ENCODE results near the gene NR2E1. TPM values are rescaled to one million over a fixed set of nuclear protein-coding genes. Genes with fewer than 3 reads are reported as not detected.
A peak's percentile ranks its signal among the peaks of the same experiment; 100 is the strongest.

The NR2E1 gene
- total RNA-seq, 1 donor from 2014 or later: not detected

DNA sequence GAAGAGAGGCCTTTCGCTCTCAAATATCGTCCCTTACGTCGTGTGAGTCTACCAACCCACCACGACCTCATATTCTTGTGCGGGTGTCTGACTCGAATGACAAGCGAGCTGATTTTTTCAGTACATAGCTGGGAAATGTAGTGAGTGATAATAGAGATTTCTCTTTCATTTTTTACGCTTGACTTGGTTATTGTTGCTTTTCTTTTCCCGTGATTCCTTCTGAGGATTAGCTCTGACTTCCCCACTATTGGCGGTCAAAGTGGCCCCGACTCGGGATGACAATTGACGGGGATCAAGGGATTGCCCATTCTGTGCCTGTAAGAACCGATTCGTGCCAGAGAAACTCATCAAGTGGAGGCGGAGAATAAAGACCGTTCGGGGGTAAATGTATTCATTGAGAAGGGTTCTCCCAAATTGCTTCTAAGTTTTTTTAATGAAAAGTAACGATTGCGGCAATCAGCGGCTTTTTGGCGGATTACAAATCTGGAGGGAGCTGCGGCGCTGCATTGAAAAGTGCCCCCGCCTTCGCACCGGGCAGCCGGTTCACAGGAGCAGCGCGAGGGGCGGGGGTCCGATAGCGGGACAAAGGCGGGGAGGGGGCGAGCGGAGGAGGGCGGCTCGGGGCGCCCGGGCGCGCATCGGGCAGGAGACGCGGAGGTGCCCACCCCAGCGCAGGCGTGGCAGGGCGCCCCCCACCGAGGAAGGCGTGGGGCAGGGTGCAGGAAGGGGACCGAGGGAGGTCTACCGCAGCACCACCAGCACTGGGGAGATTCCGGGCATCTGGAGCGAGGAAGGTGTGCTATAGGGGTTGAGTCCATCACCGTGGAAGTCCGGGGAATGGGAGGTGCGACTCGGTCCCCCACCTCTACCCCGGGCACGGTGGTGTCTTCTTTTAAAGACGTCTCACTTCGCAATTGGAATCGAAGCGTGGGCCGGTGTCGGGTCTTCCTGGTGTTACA lies 46.7 kb upstream of the NR2E1 start:
- Histone ChIP-seq H3K4me3 (peak overlapping the region; percentile 56 to 61), H3K4me1 (peaks cover 43% of the 10 kb centered on the region), H3K27ac (no peak overlapping the region), H3K36me3 (no peaks in the 10 kb centered on the region), H3K9me3 (no peaks in the 10 kb centered on the region), H3K27me3 (peaks cover 16% of the 10 kb centered on the region)
- TF ChIP-seq POLR2AphosphoS5 (IDR thresholded peaks at IDR 0.05; ENCODE audit: insufficient read depth in 1 of 2, low read depth in 1 of 2) (no peak), CTCF (IDR thresholded peaks at IDR 0.05) (no peak), POLR2A (IDR thresholded peaks at IDR 0.05) (no peak)
- DNase-seq (ENCODE audit: extremely low spot score in 2 of 2): no peak
- intact Hi-C loops (cut with DNase I): loop anchor here (10.0 kb wide), 1 partner anchor 406 kb away; no protein-coding TSS in a partner anchor

GRCh38 chr6:108119769-108120141 lies 46.1 kb upstream of the NR2E1 start:
- Histone ChIP-seq H3K4me3 (peak overlapping the region; percentile 56 to 61), H3K36me3 (no peaks in the 10 kb centered on the region), H3K27me3 (peaks cover 15% of the 10 kb centered on the region), H3K27ac (no peak overlapping the region), H3K9me3 (no peaks in the 10 kb centered on the region), H3K4me1 (peaks cover 41% of the 10 kb centered on the region)
- DNase-seq (ENCODE audit: extremely low spot score in 2 of 2): no peak
- no peak for TF ChIP-seq POLR2A (IDR thresholded peaks at IDR 0.05)
- no peak for TF ChIP-seq POLR2AphosphoS5 (IDR thresholded peaks at IDR 0.05; ENCODE audit: insufficient read depth in 1 of 2, low read depth in 1 of 2)
- no peak for TF ChIP-seq CTCF (IDR thresholded peaks at IDR 0.05)
- intact Hi-C loops (cut with DNase I): loop anchor here (10.0 kb wide), 1 partner anchor 405 kb away; no protein-coding TSS in a partner anchor

- H3K9me3 ChIP-seq: no peaks in the 10 kb centered on the region
- H3K27me3 ChIP-seq: peaks cover 15% of the 10 kb centered on the region
- no peak overlapping the region for H3K4me3 ChIP-seq
- no peak for TF ChIP-seq POLR2AphosphoS5 (IDR thresholded peaks at IDR 0.05; ENCODE audit: insufficient read depth in 1 of 2, low read depth in 1 of 2)
- no peak for TF ChIP-seq POLR2A (IDR thresholded peaks at IDR 0.05)
- TF ChIP-seq CTCF (IDR thresholded peaks at IDR 0.05): no peak
- no peak for DNase-seq (ENCODE audit: extremely low spot score in 2 of 2)
- peaks cover 36% of the 10 kb centered on the region for H3K4me1 ChIP-seq
- intact Hi-C loops (cut with DNase I): no loop called here
- no peaks in the 10 kb centered on the region for H3K36me3 ChIP-seq
- no peak overlapping the region for H3K27ac ChIP-seq
These were observed 45.5 kb upstream of the NR2E1 start for GRCh38 chr6:108120311-108120710.

- DNase-seq (ENCODE audit: extremely low spot score in 2 of 2): no peak
- H3K9me3 ChIP-seq: no peaks in the 10 kb centered on the region
- intact Hi-C loops (cut with DNase I): no loop called here
- peaks cover 14% of the 10 kb centered on the region for H3K27me3 ChIP-seq
- H3K27ac ChIP-seq: no peak overlapping the region
- no peak overlapping the region for H3K4me3 ChIP-seq
- no peak for TF ChIP-seq POLR2AphosphoS5 (IDR thresholded peaks at IDR 0.05; ENCODE audit: insufficient read depth in 1 of 2, low read depth in 1 of 2)
- no peak for TF ChIP-seq CTCF (IDR thresholded peaks at IDR 0.05)
- no peak for TF ChIP-seq POLR2A (IDR thresholded peaks at IDR 0.05)
- peaks cover 29% of the 10 kb centered on the region for H3K4me1 ChIP-seq
- no peaks in the 10 kb centered on the region for H3K36me3 ChIP-seq
These were observed 44.2 kb upstream of the NR2E1 start for GRCh38 chr6:108121612-108122011.

DNA sequence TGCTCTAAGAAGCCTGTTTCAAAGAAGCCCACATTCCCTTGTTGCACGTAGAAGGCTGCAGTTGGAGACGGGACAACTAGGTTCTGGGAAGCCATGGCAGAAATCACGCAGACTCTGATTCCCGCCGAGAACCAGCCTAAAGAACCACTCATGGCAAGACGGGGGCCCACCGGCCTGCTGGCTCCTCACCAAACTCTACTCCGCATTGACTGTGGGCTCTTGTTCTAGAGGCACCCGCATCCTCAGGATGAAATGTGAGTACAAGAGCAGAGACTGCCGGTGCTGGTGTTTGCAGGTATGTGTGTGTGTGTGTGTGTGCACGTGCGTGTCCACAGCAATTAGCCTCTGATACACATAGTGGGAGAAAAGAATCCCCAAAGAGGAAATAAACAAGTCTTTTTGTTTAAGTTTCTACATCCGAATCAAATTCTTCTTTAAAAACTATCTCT lies 42.3 kb upstream of the NR2E1 start:
- intact Hi-C loops (cut with DNase I): no loop called here
- H3K9me3 ChIP-seq: no peaks in the 10 kb centered on the region
- H3K36me3 ChIP-seq: no peaks in the 10 kb centered on the region
- DNase-seq (ENCODE audit: extremely low spot score in 2 of 2): no peak
- H3K27me3 ChIP-seq: peaks cover 8% of the 10 kb centered on the region
- no peak overlapping the region for H3K4me3 ChIP-seq
- H3K27ac ChIP-seq: no peak overlapping the region
- peaks cover 12% of the 10 kb centered on the region for H3K4me1 ChIP-seq
- no peak for TF ChIP-seq CTCF (IDR thresholded peaks at IDR 0.05)
- no peak for TF ChIP-seq POLR2AphosphoS5 (IDR thresholded peaks at IDR 0.05; ENCODE audit: insufficient read depth in 1 of 2, low read depth in 1 of 2)
- no peak for TF ChIP-seq POLR2A (IDR thresholded peaks at IDR 0.05)
